ENCODE results near the gene SULT1C2. TPM values are rescaled to one million over a fixed set of nuclear protein-coding genes. Genes with fewer than 3 reads are reported as not detected.
"Not testable (repeated sequence)": the region's sequence is repeated elsewhere in the genome, so short reads cannot be mapped to it uniquely, and the experiment has no call there.

Gene SULT1C2
- total and polyA plus RNA-seq, 3 donors from 2014 or later: 0.43 to 1.3 TPM; not detected in 1

GRCh38 chr2:108355906-108356734 lies 67.4 kb downstream of the SULT1C2 start:
- H3K4me3 ChIP-seq: no peak overlapping the region
- no peaks in the 10 kb centered on the region for H3K36me3 ChIP-seq (ENCODE audit: low read depth, missing control alignments)
- H3K9me3 ChIP-seq: no peaks in the 10 kb centered on the region
- H3K27ac ChIP-seq: no peak overlapping the region
- no peaks in the 10 kb centered on the region for H3K27me3 ChIP-seq
- no peak for TF ChIP-seq CTCF (IDR thresholded peaks at IDR 0.05)
- no peak for TF ChIP-seq POLR2A (IDR thresholded peaks at IDR 0.05)
- DNase-seq: no peak
- H3K4me1 ChIP-seq: no peaks in the 10 kb centered on the region
- 78 to 92% methylated on average over 2 of the region's 2 CpGs for WGBS, 2 donors
- intact Hi-C loops (cut with DNase I; ENCODE audit: low total_unique reads): no loop called here

GRCh38 chr2:108359336-108359735 lies 70.6 kb downstream of the SULT1C2 start:
- WGBS, 2 donors: 40 to 80% methylated on average over 1 of the region's 1 CpG
- H3K9me3 ChIP-seq; H3K27me3 ChIP-seq; H3K4me3 ChIP-seq; H3K36me3 ChIP-seq (ENCODE audit: low read depth, missing control alignments); DNase-seq; H3K27ac ChIP-seq; intact Hi-C loops (cut with DNase I; ENCODE audit: low total_unique reads); H3K4me1 ChIP-seq: not testable (repeated sequence)

Other genes with a start within 250 kb of the SULT1C2 start
- not detected for gene SULT1C3, start 48.9 kb upstream of the SULT1C2 start, total RNA-seq
- not detected for gene SULT1C3, start 48.9 kb upstream of the SULT1C2 start, polyA plus RNA-seq (ENCODE audit: insufficient read depth, low read depth, low replicate concordance)
- 1 to 10 TPM in 1 of 2 donors, under 1 TPM in 1; 0.63 to 3.5 TPM for gene SULT1C4, start 89.1 kb downstream of the SULT1C2 start, total RNA-seq
- 1.1 TPM for gene SULT1C4, start 89.1 kb downstream of the SULT1C2 start, polyA plus RNA-seq (ENCODE audit: insufficient read depth, low read depth, low replicate concordance)
- 10 to 100 TPM; 42.2 to 59.6 TPM for gene GCC2, start 160.3 kb downstream of the SULT1C2 start, total RNA-seq
- 5.8 TPM for gene GCC2, start 160.3 kb downstream of the SULT1C2 start, polyA plus RNA-seq (ENCODE audit: insufficient read depth, low read depth, low replicate concordance)
- 100 to 1,000 TPM in 1 of 2 donors, 10 to 100 TPM in 1; 94.1 to 110 TPM for gene LIMS1, start 245.6 kb downstream of the SULT1C2 start, total RNA-seq
- 44.8 TPM for gene LIMS1, start 245.6 kb downstream of the SULT1C2 start, polyA plus RNA-seq (ENCODE audit: insufficient read depth, low read depth, low replicate concordance)